Measurements from ENCODE around the gene LIMK2.
"Not testable (repeated sequence)": the region's sequence is repeated elsewhere in the genome, so short reads cannot be mapped to it uniquely, and the experiment has no call there.

LIMK2 gene

GRCh38 chr22:31211862-31212730, at the start of gene LIMK2:
Gene LIMK2 (plus strand): TSS chr22:31212298. CDS start chr22:31212409, 111 bp downstream.
- DNase-seq (ENCODE audit: low spot score): peak; percentile 95

GRCh38 chr22:31170971-31171370, 41.1 kb upstream of the LIMK2 start:
- no peak for DNase-seq (ENCODE audit: low spot score)

DNA sequence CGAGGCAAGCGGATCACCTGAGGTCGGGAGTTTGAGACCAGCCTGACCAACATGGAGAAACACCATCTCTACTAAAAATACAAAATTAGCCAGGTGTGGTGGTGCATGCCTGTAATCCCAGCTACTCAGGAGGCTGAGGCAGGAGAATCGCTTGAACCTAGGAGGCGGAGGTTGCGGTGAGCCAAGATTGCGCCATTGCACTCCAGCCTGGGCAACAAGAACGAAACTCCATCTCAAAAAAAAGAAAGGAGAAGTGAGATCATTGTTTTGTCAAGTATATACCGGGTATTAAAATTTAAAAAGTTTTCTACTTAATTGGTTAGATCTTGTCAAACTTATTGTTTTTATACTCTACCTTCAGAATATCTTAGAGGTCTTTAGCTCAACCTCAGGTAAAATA, 40.4 kb upstream of the LIMK2 start:
- not testable (repeated sequence) for DNase-seq (ENCODE audit: low spot score)

DNA sequence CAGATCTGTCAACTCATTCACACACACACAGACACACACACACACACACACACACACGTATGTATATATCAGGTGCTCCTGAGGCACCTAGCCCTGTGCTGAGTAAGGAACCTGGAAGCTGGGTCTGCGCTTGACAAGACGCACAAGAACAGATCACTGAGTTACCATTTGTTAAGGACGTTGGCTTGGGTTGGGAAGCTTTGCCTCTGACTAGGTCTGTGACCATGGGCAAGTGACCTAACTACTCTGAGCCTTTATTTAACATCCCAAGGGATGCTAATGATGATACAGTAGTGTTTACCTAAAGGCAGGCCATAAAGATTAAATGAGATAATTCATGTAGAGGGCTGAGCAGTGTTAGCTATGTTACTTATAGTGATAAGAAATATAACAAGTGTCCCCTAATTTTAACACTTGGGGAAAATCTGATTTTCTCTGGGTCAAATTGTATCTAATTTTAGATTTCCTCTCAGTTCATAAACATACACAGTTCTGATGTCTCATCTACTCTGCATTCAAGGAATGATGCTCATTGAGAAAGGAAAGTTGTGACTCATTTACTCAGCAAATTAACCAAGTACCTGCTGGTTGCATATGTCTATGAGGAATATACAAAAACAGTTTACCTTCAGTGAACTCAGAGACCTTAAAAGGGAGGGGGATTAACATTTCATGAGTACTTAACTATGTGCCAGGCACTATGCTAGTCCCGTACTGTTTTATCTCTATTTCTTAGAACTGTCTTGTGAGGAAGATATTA, 38.5 kb upstream of the LIMK2 start:
- DNase-seq (ENCODE audit: low spot score): no peak

GRCh38 chr22:31176923-31177322, 35.2 kb upstream of the LIMK2 start:
- DNase-seq (ENCODE audit: low spot score): no peak

DNA sequence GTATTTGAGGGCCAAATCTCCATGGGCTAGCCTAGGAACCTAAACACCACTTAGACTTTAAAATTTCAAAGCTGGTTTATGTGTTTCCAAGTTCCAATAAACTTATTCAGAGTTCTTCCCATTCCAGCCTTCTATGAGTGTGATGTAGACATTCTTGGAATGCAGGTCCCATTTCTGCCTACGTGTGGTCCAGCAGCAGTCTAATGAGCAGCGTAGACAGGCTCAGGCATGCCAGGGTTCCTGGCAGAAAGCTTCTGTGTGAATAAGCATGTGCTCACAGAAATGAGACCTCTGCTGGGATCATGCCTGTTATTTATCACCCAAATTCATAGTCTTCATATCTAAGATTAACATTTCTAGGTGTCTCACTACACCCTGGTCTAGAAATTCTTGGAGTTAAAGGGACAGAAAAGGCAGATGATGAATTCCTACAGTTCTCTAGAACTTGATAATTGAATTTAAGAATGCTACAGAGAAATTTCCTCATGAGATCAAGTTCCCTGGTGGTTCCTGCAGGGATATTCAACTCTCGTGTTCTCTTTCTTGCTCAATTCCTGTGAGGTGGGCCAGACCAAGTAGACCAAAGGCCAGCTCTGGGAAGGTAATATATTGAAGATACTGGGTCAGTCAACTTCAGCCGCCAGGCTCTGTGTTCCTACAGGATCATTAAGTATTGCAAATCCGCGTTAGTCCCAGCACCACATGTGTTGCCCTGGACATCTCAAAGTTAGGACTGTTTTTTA, 34.5 kb upstream of the LIMK2 start:
- DNase-seq (ENCODE audit: low spot score): no peak

DNA sequence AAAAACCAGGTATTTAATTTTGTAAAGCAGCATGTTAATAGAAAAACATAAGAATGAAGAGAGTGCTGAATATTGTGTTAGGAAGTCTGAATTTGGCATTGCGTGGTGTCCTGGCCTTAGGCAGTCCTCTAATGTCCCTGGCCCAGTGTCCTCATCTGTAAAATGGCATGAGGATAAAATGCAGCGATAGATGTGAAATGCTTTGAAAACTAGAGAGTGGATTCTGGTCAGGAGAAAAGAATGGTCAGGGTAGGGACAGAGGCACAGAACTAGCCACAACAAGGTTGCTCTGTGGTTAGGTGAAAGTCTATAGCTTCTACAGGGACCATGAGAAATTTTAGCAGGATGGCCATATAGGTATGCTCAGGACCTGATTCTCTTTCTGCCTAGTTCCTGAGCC, 33.2 kb upstream of the LIMK2 start:
- no peak for DNase-seq (ENCODE audit: low spot score)

- no peak for DNase-seq (ENCODE audit: low spot score)
Measured at GRCh38 chr22:31179345-31179744, 32.8 kb upstream of the LIMK2 start.

DNA sequence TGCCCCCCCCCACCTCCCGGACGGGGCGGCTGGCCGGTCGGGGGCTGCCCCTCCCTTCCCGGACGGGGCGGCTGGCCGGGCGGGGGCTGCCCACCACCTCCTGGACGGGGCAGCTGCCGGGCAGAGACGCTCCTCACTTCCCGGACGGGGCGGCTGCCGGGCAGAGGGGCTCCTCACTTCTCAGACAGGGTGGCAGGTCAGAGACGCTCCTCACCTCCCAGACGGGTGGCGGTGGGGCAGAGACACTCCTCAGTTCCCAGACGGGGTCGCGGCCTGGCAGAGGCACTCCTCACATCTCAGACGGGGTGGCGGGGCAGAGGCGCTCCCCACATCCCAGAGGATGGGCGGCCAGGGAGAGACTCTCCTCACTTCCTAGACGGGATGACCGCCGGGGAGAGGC, 28.1 kb upstream of the LIMK2 start:
- no peak for DNase-seq (ENCODE audit: low spot score)

GRCh38 chr22:31185056-31185455, 27.0 kb upstream of the LIMK2 start:
- no peak for DNase-seq (ENCODE audit: low spot score)

- DNase-seq (ENCODE audit: low spot score): no peak
Measured at GRCh38 chr22:31187627-31188026, 24.5 kb upstream of the LIMK2 start.

DNA sequence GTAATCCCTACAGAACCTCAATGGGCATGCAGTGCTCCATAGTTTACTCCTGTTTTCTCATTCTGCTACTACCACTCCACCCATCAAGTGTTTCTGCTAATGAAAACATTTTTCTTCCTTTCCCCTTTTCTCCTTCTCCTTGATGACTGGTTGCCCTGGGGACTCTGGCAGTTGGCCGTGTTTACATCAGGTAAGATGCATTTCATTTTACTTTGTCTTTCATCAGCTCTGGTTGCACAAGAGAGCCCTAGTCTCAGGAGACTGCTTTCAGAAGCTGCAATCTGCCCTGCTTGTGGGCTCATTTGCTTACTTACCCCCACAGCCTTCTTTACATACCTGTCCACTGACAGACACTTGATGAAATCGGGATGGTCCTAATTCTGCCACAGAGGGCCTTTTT, 19.6 kb upstream of the LIMK2 start:
- DNase-seq (ENCODE audit: low spot score): no peak

DNA sequence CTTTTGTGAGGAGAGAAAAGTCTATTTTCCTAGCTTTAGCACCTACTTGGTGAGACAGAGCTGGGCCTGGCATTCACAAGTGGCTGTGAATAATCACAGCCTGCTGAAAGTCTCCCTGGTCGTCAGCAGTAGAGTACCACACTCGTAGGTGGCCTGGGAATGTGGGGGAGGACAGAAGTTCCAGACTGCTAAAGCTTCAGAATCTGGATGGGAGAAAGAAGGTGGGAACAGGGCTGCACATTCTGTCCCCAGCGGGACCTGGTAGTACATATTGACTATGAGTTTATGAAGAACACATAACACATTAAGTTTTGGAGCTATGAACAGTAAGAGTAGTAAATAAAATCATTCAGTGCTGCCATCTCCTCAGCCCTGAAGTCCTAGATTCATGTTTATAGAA, 19.0 kb upstream of the LIMK2 start:
- no peak for DNase-seq (ENCODE audit: low spot score)

DNA sequence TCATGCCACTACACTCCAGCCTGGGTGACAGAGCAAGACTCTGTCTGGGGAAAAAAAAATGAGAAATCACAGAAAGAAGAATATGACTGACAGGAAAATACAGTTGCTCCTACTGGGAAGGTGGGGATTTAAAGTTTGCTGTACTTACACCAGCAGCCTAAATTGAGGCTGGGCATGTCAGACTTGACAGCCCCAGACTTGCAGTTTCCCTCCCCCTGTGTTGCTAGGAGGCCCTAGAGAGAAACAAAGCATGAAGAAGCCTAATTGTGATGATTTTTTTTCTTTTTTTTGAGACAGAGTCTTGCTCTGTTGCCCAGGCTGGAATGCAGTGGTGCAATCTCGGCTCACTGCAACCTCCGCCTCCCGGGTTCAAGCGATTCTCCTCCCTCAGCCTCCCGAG, 17.4 kb upstream of the LIMK2 start:
- DNase-seq (ENCODE audit: low spot score): not testable (repeated sequence)

DNA sequence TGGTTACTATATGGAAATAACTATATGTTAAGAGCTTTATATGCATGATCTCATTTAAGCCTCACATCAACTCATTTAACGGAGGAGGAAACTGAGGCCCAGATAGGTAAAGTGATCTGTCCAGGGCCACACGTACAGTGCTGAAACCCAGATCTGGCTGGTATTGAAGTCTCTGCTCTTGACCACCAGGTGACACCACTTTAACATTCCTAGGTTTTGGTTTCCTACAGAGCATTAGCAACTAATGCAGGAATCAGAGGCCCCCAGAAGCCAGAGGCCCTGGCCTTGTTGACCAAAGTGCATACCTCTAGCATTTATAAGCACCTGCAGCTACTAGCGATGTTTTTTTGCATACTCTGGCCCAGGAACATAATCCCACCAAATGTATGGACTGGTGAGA, 12.9 kb upstream of the LIMK2 start:
- no peak for DNase-seq (ENCODE audit: low spot score)

DNA sequence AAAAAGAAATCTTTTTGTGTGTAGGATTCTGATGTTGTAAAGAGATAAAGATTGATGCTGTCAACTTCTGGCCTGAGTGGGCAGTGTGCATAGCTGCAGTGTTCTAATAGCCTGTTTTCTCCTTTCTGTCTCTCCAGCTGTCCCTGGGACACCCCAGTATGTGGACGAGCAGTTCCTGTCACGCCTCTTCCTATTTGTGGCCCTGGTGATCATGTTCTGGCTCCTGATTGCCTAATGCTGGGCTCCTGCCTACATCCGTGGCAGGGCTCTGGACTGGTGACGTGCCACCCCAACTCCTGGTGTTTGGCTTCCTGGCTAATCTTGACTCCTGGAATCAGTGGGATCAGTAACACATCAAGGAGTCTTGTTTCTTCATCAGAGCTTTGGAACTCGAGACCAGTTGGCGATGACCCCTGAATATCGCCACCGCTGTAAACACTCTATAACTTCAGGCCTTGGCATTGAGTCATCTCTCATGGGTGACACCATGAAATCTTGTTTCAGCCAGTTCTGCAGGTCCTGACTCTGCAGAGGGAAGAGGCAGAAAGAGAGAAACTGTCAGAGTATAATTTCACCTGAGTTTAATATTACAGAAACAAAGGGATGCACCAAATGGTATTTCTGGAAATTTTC, 7.6 kb upstream of the LIMK2 start:
- DNase-seq (ENCODE audit: low spot score): not testable (repeated sequence)

DNA sequence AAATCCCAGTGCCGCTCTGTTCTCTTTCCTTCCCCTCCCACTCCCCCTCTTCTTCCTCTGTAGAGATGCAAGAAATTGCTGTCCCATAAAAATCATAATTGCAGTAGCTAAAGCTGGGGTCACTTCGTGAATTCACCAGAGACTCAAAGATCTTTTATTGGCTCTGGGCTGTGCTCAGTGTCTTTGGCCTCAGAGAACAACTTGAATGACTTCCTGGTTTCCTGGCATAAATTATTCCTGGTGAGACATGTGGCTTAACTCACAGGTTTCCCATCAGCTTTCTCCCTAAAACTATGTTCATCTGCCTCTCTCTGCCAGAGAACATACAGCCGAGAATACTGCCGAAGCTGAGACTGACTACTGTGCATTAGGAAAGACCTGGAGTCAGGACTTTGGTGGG, 7.0 kb upstream of the LIMK2 start:
- not testable (repeated sequence) for DNase-seq (ENCODE audit: low spot score)

GRCh38 chr22:31206460-31206859, 5.6 kb upstream of the LIMK2 start:
- DNase-seq (ENCODE audit: low spot score): not testable (repeated sequence)

- no peak for DNase-seq (ENCODE audit: low spot score)
Measured at GRCh38 chr22:31206896-31207687, 5.0 kb upstream of the LIMK2 start.

DNA sequence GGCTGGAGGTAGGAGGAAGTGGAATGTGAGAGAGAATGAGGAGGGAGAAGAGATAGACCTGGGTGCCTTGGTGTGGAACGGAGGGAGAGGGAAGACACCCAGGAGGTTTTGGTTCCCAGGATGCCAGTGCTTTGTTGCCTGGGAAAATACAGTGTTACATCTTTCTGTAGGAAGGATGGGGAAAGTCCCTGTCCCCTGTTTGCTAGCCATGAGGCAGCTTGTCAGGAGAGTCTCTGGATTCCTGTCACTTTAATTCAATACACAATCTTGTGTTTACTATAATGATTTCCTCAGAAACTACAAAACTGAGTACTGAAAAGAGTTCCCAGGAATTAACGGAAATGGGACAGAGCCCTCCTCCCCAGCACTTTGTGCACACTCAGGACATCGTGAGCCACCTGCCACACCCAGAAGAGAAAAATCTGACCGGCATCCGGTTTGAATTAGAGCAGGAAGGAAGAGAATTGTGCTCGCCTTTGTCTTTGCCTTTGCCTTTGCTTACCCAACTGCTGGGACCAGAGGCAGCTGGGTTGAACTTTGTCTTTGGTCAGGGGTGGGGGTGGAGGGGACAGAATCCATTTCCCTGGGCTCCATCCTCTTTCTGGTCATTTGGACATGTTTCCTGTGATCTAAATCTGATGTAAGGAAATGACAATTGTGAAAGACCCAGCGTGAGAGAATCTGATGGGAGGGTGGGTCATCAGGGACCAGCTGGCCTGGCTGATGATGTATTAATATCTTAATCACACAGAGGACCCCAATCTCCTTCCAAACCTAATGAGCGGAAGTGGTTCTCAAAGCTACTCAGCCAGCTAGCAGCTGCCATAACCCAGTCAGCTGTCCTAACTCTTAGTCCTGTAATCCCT, 1.3 kb upstream of the LIMK2 start:
- DNase-seq (ENCODE audit: low spot score): peak; percentile 28

All from CD4-positive, alpha-beta T cell treated with Interleukin-15 for 4 hours (primary cell).